ENCODE data around the gene TWIST2.

Gene TWIST2

DNA sequence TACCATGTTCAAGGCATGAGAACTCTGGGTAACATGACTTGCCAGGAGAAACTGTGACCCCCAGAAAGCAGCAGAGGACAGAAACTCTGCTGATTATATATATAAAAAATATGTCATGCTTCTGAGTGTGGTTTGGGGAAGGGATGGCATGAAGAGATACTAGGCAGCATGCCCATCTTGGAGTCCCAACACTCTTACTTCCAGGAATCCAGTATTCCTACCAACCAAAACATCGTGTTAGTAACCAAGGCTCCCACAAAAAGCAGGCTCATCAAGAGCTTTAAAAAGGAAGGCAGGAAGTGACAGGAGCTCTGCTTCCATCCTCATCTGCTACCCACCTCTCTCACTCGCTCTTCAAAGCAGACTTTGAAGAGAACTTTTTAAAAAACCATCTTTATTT, 31.6 kb upstream of the TWIST2 start:
- WGBS, 2 experiments: 85 to 90% methylated on average over 2 of the region's 2 CpGs
- no peaks in the 10 kb centered on the region for H3K36me3 ChIP-seq (ENCODE audit: control insufficient read depth, insufficient read depth, low read length)
- no peak overlapping the region for H3K27ac ChIP-seq (ENCODE audit: insufficient read depth, low read depth, low read length, poor library complexity, severe bottlenecking)
- H3K27me3 ChIP-seq (ENCODE audit: control insufficient read depth, insufficient read depth, low read length, poor library complexity, severe bottlenecking): no peaks in the 10 kb centered on the region
- no peaks in the 10 kb centered on the region for H3K9me3 ChIP-seq (ENCODE audit: control insufficient read depth, low read length)
- H3K4me1 ChIP-seq (ENCODE audit: control insufficient read depth, insufficient read depth, low read length): no peaks in the 10 kb centered on the region
- no peak overlapping the region for H3K4me3 ChIP-seq (ENCODE audit: insufficient read depth, low read depth, low read length)

GRCh38 chr2:238817382-238817781, 30.5 kb upstream of the TWIST2 start:
- Histone ChIP-seq H3K27me3 (ENCODE audit: control insufficient read depth, insufficient read depth, low read length, poor library complexity, severe bottlenecking) (no peaks in the 10 kb centered on the region), H3K4me3 (ENCODE audit: insufficient read depth, low read depth, low read length) (no peak overlapping the region), H3K27ac (ENCODE audit: insufficient read depth, low read depth, low read length, poor library complexity, severe bottlenecking) (no peak overlapping the region), H3K36me3 (ENCODE audit: control insufficient read depth, insufficient read depth, low read length) (no peaks in the 10 kb centered on the region), H3K4me1 (ENCODE audit: control insufficient read depth, insufficient read depth, low read length) (no peaks in the 10 kb centered on the region), H3K9me3 (ENCODE audit: control insufficient read depth, low read length) (no peaks in the 10 kb centered on the region)
- WGBS, 2 experiments: 39 to 52% methylated on average over 5 of the region's 5 CpGs

- H3K4me3 ChIP-seq (ENCODE audit: insufficient read depth, low read depth, low read length): no peak overlapping the region
- WGBS, 2 experiments: 84 to 86% methylated on average over 5 of the region's 5 CpGs
- H3K36me3 ChIP-seq (ENCODE audit: control insufficient read depth, insufficient read depth, low read length): no peaks in the 10 kb centered on the region
- H3K4me1 ChIP-seq (ENCODE audit: control insufficient read depth, insufficient read depth, low read length): no peaks in the 10 kb centered on the region
- H3K27ac ChIP-seq (ENCODE audit: insufficient read depth, low read depth, low read length, poor library complexity, severe bottlenecking): no peak overlapping the region
- no peaks in the 10 kb centered on the region for H3K27me3 ChIP-seq (ENCODE audit: control insufficient read depth, insufficient read depth, low read length, poor library complexity, severe bottlenecking)
- H3K9me3 ChIP-seq (ENCODE audit: control insufficient read depth, low read length): no peaks in the 10 kb centered on the region
Measured at GRCh38 chr2:238817891-238818290, 30.0 kb upstream of the TWIST2 start.

DNA sequence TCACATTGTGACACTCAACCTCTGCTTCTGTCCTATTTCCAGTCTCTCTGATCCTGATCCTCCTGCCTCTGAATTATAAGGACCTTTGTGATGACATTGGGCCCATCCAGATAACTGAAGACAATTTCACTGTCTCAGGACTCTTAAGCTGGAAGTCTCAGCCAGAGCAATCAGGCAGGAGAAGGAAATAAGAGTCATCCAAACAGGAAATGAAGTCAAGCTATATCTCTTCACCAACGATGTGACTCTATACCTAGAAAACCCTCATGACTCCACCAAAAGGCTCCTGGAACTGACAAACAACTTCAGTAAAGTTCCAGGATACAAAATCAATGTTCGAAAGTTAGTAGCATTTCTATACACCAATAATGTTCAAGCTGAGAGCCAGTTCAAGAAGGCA, 29.3 kb upstream of the TWIST2 start:
- no peaks in the 10 kb centered on the region for H3K27me3 ChIP-seq (ENCODE audit: control insufficient read depth, insufficient read depth, low read length, poor library complexity, severe bottlenecking)

DNA sequence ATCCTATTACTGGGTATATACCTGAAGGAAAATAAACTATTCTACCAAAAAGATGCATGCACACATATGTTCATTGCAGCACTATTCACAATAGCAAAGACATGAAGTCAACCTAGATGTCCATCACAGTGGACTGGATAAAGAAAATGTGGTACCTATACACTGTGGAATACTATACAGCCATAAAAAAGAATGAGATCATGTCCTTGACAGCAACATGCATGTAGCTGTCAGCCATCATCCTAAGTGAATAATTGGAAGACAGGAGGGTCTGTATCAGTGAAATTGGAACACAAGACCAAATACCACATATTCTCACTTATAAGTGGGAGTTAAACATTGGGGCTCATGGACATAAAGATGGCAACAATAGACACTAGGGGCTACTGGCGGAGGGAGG, 27.7 kb upstream of the TWIST2 start:
- H3K4me1 ChIP-seq (ENCODE audit: control insufficient read depth, insufficient read depth, low read length): no peaks in the 10 kb centered on the region
- 95% methylated on average over 1 of the region's 1 CpG for WGBS, 2 experiments
- H3K27me3 ChIP-seq (ENCODE audit: control insufficient read depth, insufficient read depth, low read length, poor library complexity, severe bottlenecking): no peaks in the 10 kb centered on the region
- H3K36me3 ChIP-seq (ENCODE audit: control insufficient read depth, insufficient read depth, low read length): no peaks in the 10 kb centered on the region
- H3K4me3 ChIP-seq (ENCODE audit: insufficient read depth, low read depth, low read length): no peak overlapping the region
- H3K9me3 ChIP-seq (ENCODE audit: control insufficient read depth, low read length): peaks cover 5% of the 10 kb centered on the region
- no peak overlapping the region for H3K27ac ChIP-seq (ENCODE audit: insufficient read depth, low read depth, low read length, poor library complexity, severe bottlenecking)

More for the DNA sequence above, 29.3 kb upstream of the TWIST2 start:
- WGBS, 2 experiments: 84 to 89% methylated on average over 2 of the region's 2 CpGs
- Histone ChIP-seq H3K4me3 (ENCODE audit: insufficient read depth, low read depth, low read length) (no peak overlapping the region), H3K36me3 (ENCODE audit: control insufficient read depth, insufficient read depth, low read length) (no peaks in the 10 kb centered on the region), H3K4me1 (ENCODE audit: control insufficient read depth, insufficient read depth, low read length) (no peaks in the 10 kb centered on the region), H3K9me3 (ENCODE audit: control insufficient read depth, low read length) (no peaks in the 10 kb centered on the region), H3K27ac (ENCODE audit: insufficient read depth, low read depth, low read length, poor library complexity, severe bottlenecking) (no peak overlapping the region)

DNA sequence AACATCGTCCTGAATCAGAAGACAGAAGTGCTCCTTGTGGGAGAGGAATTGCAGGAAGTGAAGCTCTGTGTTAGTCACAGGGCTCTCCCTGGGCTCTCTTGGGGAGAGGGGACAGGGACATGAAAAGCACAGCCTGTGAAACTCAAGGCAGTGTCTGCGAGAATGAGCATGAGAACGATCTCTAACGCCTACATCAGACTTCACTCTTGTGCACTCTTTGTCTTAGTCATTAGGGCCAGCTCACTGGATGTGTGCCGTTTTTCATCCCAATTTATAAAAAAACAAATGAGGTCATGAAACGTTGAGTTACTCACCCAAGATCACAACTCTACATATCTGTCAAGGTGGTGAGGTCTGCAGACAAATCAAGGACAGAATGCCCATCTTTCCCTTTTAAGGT, 27.0 kb upstream of the TWIST2 start:
- 68 to 76% methylated on average over 6 of the region's 6 CpGs for WGBS, 2 experiments
- H3K27ac ChIP-seq (ENCODE audit: insufficient read depth, low read depth, low read length, poor library complexity, severe bottlenecking): no peak overlapping the region
- H3K27me3 ChIP-seq (ENCODE audit: control insufficient read depth, insufficient read depth, low read length, poor library complexity, severe bottlenecking): no peaks in the 10 kb centered on the region
- H3K4me3 ChIP-seq (ENCODE audit: insufficient read depth, low read depth, low read length): no peak overlapping the region
- peaks cover 5% of the 10 kb centered on the region for H3K9me3 ChIP-seq (ENCODE audit: control insufficient read depth, low read length)
- no peaks in the 10 kb centered on the region for H3K36me3 ChIP-seq (ENCODE audit: control insufficient read depth, insufficient read depth, low read length)
- H3K4me1 ChIP-seq (ENCODE audit: control insufficient read depth, insufficient read depth, low read length): no peaks in the 10 kb centered on the region

DNA sequence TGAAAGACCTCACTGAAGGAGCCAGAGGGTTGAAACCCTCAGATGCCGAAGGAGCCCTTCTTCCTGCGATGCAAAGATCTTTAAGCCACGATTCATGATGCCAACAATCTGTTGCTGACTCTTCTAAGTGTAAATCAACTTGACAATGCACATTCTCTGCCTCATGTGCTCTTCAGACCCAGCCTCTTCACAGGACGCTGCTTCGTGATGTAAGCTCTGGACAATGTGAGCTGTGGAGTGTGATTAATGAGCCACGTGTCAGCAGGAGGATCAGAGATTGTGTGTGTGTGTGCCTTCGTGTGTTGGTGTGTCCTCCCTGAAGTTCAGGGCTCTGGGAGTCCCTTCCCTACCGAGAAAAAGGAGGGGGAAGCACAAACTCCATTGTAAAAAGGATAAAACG, 26.5 kb upstream of the TWIST2 start:
- Histone ChIP-seq H3K27me3 (ENCODE audit: control insufficient read depth, insufficient read depth, low read length, poor library complexity, severe bottlenecking) (no peaks in the 10 kb centered on the region), H3K9me3 (ENCODE audit: control insufficient read depth, low read length) (peaks cover 5% of the 10 kb centered on the region), H3K36me3 (ENCODE audit: control insufficient read depth, insufficient read depth, low read length) (no peaks in the 10 kb centered on the region), H3K27ac (ENCODE audit: insufficient read depth, low read depth, low read length, poor library complexity, severe bottlenecking) (no peak overlapping the region), H3K4me3 (ENCODE audit: insufficient read depth, low read depth, low read length) (no peak overlapping the region), H3K4me1 (ENCODE audit: control insufficient read depth, insufficient read depth, low read length) (no peaks in the 10 kb centered on the region)
- 84 to 88% methylated on average over 9 of the region's 9 CpGs for WGBS, 2 experiments

DNA sequence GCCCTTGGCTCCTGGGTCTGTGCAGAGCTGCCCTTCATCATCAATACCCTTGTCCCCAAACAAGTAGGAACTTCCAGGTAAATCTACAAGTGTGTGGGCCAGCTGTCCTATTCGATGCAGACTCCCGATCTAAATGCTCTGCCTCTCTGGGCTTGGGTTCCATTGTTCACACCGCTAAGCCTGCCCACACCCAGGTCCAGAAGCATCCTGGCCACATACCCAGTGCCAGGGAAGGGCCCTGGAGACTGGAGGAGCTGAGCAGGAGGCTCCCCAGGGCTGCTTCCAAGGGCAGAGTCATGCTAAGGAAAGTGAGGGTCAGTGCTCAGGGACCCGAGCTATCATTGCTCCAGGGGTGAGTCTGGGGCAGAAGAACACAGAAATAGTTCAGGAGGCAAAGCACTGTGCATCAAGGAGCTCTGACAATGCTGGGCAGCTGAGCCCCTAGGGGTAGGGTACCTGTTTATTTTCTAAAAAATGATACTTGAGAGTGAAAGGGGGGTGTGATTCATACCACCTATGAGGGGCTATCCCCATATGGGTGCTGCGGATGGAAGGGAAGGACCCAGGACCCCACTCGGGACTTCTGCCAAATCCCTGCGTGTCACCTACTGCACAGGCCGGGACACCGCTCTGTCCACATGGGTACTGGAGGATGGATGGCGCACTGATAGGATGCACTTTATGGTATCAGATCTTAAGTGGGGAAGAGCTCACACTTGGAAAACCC, 25.8 kb upstream of the TWIST2 start:
- H3K36me3 ChIP-seq (ENCODE audit: control insufficient read depth, insufficient read depth, low read length): no peaks in the 10 kb centered on the region
- 84 to 85% methylated on average over 10 of the region's 10 CpGs for WGBS, 2 experiments
- no peak overlapping the region for H3K27ac ChIP-seq (ENCODE audit: insufficient read depth, low read depth, low read length, poor library complexity, severe bottlenecking)
- no peaks in the 10 kb centered on the region for H3K27me3 ChIP-seq (ENCODE audit: control insufficient read depth, insufficient read depth, low read length, poor library complexity, severe bottlenecking)
- H3K9me3 ChIP-seq (ENCODE audit: control insufficient read depth, low read length): peaks cover 5% of the 10 kb centered on the region
- no peak overlapping the region for H3K4me3 ChIP-seq (ENCODE audit: insufficient read depth, low read depth, low read length)
- no peaks in the 10 kb centered on the region for H3K4me1 ChIP-seq (ENCODE audit: control insufficient read depth, insufficient read depth, low read length)

- 88 to 92% methylated on average over 1 of the region's 1 CpG for WGBS, 2 experiments
- Histone ChIP-seq H3K36me3 (ENCODE audit: control insufficient read depth, insufficient read depth, low read length) (no peaks in the 10 kb centered on the region), H3K4me3 (ENCODE audit: insufficient read depth, low read depth, low read length) (no peak overlapping the region), H3K27ac (ENCODE audit: insufficient read depth, low read depth, low read length, poor library complexity, severe bottlenecking) (no peak overlapping the region), H3K27me3 (ENCODE audit: control insufficient read depth, insufficient read depth, low read length, poor library complexity, severe bottlenecking) (no peaks in the 10 kb centered on the region), H3K9me3 (ENCODE audit: control insufficient read depth, low read length) (peaks cover 5% of the 10 kb centered on the region), H3K4me1 (ENCODE audit: control insufficient read depth, insufficient read depth, low read length) (no peaks in the 10 kb centered on the region)
Measured at GRCh38 chr2:238822955-238823354, 24.9 kb upstream of the TWIST2 start.

DNA sequence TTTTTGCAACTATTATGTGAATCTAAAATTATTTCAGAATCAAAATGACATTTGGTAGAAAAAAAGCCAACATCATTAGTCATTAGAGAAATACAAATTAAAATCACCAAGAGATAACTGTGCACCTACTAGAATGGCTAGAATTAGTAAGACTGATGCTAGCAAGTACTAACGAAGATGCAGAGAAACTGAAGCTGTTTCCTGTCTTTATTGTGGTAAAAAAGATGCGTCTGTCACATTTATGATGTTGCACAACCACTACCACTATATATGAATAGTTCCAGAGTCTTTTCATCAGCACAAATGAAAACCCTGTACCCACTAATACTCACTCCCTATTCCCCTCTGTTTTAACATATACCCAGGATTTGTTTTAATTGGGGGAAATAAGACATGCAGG, 16.7 kb upstream of the TWIST2 start:
- no peaks in the 10 kb centered on the region for H3K36me3 ChIP-seq (ENCODE audit: control insufficient read depth, insufficient read depth, low read length)
- no peaks in the 10 kb centered on the region for H3K9me3 ChIP-seq (ENCODE audit: control insufficient read depth, low read length)
- H3K4me1 ChIP-seq (ENCODE audit: control insufficient read depth, insufficient read depth, low read length): no peaks in the 10 kb centered on the region
- peaks cover 14% of the 10 kb centered on the region for H3K27me3 ChIP-seq (ENCODE audit: control insufficient read depth, insufficient read depth, low read length, poor library complexity, severe bottlenecking)
- WGBS, 2 experiments: 78 to 90% methylated on average over 2 of the region's 2 CpGs
- no peak overlapping the region for H3K4me3 ChIP-seq (ENCODE audit: insufficient read depth, low read depth, low read length)
- H3K27ac ChIP-seq (ENCODE audit: insufficient read depth, low read depth, low read length, poor library complexity, severe bottlenecking): no peak overlapping the region

GRCh38 chr2:238834982-238835381, 12.9 kb upstream of the TWIST2 start:
- H3K4me3 ChIP-seq (ENCODE audit: insufficient read depth, low read depth, low read length): no peak overlapping the region
- H3K27ac ChIP-seq (ENCODE audit: insufficient read depth, low read depth, low read length, poor library complexity, severe bottlenecking): no peak overlapping the region
- H3K4me1 ChIP-seq (ENCODE audit: control insufficient read depth, insufficient read depth, low read length): no peaks in the 10 kb centered on the region
- no peaks in the 10 kb centered on the region for H3K9me3 ChIP-seq (ENCODE audit: control insufficient read depth, low read length)
- no peaks in the 10 kb centered on the region for H3K36me3 ChIP-seq (ENCODE audit: control insufficient read depth, insufficient read depth, low read length)
- 80 to 83% methylated on average over 3 of the region's 3 CpGs for WGBS, 2 experiments
- peaks cover 14% of the 10 kb centered on the region for H3K27me3 ChIP-seq (ENCODE audit: control insufficient read depth, insufficient read depth, low read length, poor library complexity, severe bottlenecking)

Measured in ectodermal cell (in vitro differentiated cells).